DMS79 treated with DMSO at 0.1 percent for 48 hours (cell line): Measurements from ENCODE around the gene SULT1E1.

Source experiments
- DNase-seq: peaks from one replicate; lab custom pipeline; 2025; lab: John Stamatoyannopoulos, UW

SULT1E1 gene

DNA sequence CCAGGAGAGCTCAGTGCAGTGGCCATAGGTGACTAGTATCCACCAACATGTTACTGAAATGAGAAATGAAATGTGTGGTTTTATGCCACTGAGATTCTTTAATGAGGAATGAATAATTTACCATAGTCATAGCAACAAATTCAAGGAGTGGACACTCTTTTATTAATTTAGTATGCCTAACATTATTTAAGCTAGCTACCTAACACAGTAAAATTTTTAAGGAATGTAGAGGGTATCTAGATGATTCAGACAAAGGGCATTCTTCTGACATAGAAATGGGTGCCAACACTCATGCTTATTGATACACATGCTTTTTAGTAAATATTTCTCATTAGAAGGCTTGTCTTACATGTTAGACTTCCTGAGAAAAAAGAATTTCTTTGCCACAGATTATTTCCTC, 66.2 kb downstream of the SULT1E1 start:
- DNase-seq: no peak
